A204.1 (cell line): ENCODE data around the gene NCR2.
A peak's percentile ranks its signal among the peaks of the same experiment; 100 is the strongest.
"Not testable (repeated sequence)": the region's sequence is repeated elsewhere in the genome, so short reads cannot be mapped to it uniquely, and the experiment has no call there.

ENCODE experiments used
- FAIRE-seq: peaks from 2 replicates; lab custom pipeline; 2012; peaks lifted over from hg19 to GRCh38; lab: Jason Lieb, UNC

NCR2 gene

DNA sequence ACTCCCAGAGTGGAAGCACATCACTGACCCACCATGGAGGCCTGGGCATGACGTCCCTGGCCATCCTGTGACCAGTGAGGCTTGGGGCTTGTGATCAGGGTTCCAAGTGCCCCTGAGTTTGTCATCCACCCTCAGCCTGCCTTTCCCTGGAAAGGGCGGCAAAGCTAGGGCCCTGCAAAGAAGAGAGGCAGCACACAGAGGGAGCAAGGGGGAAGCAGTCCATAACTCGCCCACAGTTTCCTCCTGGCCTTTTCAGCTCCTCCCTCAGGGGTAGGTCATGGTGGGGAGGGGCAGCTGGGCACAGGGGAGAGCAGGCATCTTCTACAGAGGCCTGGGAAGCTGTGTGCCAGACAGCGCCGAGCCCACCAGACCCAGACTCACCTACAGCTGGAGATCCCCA is at the start of gene NCR2:
Gene NCR2, plus strand, starts transcription at position 313 of the 400 bp plus-strand sequence. CDS start 269 bp downstream, outside the sequence.
- FAIRE-seq: no peak

DNA sequence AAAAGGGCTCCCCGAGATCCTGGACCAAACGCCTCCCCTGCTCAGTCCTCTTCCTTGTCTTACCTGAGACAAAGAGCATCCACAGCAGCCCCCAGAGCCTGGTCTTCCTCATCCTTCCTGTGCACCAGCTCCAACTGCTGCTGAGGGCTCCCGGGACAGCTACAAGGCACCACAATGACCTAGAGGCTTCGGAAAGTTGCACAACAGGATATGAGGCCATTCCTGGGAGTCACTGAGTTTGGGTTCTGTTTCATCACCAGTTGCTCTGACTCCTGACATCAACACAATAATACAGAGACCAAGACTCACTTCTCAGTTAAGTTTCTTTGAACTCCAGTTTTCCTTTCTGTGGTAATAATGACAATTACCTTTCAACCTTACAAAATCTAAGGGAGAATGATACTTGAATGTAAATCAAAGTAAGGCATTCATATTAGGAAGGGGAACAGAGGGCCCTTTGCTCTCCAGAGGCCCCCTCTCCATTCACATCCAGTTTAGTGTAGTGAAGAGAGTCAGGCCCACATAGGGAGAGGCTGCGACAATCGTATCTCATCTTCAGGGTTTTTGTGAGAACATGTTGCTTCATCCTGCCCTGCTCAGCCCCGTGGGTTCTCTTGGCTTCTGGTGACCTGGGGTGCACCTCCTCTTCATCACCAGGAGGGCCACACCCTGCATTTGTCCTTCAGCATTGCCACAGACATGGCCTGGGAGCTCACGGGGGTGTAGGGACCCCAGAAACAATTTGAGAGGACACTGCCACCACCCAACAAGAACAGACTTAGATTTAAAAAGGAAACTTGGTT is 48.7 kb upstream of the NCR2 start, which contains the start of gene TREM1:
Gene TREM1, minus strand, starts transcription at position 139 of the 803 bp plus-strand sequence. Its CDS starts 27 bp downstream, at position 112.
- no peak for FAIRE-seq

GRCh38 chr6:41288030-41288753 is 47.2 kb upstream of the NCR2 start:
- no peak for FAIRE-seq

DNA sequence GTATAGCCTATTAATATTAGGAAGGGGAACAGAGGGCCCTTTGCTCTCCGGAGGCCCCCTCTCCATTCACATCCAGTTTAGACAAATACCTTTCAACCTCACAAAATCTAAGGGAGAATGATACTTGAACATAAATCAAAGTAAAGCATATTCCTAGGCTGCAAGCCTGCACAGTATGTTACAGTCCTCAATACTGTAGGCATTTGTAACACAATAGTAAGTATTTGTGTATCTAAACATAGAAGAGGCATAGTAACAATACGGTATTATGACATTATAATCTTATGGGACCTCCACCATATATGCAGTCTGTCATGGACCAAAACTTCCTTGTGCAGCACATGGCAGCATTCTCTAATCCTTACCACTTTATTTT is 46.7 kb upstream of the NCR2 start:
- no peak for FAIRE-seq

- FAIRE-seq: no peak
Observed at GRCh38 chr6:41289815-41290214, 45.6 kb upstream of the NCR2 start.

DNA sequence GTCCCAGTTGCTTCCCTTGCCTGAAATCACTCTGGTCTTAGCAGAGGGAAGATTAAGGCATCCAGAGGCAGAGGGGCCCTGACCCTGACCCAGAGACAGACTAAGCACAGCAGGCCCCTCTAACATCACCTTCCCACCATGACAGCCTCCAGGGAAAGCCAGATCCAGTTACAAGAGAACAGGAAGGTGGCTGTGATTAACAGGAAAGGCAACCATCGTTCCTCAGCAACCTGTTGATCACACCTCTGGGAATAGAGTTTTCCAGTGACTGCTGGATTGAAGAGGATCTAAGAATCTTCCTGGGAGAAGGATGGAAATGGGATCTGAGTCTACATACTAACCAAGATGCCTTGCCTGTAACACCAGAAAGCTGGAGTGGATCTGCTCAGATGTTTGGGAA is 43.7 kb upstream of the NCR2 start:
- FAIRE-seq: no peak

- FAIRE-seq: no peak
Observed at GRCh38 chr6:41294214-41294872, 41.1 kb upstream of the NCR2 start.

DNA sequence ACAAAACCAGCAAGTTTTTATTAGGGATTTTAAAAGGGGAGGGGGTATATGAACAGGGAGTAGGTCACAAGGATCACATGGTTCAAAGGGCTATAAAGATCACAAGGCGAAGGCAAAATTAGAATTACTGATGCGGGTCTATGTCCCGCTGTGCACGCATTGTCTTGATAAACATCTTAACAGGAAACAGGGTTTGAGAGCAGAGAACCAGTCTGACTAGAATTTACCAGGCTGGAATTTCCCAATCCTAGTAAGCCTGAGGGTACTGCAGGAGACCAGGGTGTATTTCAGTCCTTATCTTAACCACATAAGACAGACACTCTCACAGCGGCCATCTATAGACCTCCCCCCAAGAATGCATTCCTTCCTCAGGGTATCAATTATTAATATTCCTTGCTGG is 38.2 kb upstream of the NCR2 start:
- FAIRE-seq: not testable (repeated sequence)

DNA sequence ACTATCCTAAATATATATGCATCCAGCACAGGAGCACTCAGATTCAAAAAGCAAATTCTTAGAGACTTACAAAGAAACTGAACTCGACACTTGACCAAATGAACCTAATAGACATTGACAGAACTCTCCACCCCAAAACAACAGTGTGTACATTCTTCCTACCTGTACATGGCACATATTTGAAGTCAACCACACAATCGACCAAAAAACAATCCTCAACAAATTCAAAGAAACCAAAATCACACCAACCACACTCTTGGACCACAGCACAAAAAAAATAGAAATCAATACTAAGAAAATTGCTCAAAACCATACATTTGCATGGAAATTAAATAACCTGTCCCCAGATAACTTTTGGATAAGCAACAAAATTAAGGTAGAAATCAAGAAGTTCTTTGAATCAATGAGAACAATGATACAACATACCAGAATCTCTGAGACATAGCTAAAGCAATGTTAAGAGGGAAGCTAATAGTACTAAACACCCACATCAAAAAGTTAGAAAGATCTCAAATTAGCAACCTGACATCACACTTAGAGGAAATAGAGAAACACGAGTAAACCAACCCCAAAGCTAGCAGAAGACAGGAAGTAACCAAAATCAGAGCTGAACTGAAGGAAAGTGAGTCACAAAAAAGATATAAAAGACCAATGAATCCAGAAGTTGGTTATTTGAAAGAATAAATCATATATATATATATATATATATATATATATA is 36.5 kb upstream of the NCR2 start:
- FAIRE-seq: no peak

DNA sequence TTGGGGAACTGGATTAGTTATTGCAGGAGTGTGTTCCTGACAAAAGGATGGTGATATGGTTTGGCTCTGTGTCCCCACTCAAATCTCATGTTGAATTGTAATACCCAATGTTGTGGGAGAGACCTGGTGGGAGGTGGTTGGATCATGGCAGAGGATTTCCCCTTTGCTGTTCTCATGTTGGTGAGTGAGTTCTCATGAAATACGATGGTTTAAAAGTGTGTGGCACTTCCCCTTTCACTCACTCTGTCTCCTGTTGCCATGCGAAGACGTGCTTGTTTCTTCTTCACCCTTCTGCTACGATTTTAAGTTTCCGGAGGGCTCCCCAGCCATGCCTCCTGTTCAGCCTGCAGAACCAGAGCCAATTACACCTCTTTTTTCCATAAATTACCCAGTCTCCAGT is 32.8 kb upstream of the NCR2 start:
- no peak for FAIRE-seq

DNA sequence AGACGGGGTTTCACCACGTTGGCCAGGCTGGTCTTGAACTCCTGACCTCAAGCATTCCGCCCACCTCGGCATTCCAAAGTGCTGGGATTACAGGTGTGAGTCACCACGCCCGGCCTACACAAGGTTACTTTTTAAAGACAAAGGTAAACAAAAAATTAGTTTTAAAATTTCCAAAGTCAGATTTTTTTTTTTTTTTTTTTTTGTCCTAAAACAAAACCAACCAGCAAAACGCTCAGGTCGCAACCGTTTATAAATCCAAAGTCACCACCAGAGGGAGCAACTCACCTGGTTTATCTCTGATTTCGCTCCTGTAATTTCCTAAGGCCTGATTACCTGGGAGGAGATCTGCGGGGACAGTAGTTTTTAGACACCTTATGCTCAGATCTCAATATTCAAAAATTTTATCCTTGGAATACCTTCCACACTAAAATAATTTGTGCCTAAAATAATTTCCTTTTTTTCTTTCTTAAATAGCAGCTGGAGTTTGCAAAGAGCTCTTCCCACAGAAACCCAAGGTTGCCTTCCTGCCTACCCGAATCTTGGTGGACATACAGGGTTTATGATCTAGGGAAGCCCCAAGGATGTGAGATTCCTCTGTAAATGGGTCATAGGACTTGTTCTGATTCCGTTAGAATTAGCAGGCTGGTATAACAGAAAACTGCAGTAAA is 29.1 kb upstream of the NCR2 start:
- peak; percentile 82 for FAIRE-seq

GRCh38 chr6:41315203-41315602 is 20.2 kb upstream of the NCR2 start:
- no peak for FAIRE-seq

DNA sequence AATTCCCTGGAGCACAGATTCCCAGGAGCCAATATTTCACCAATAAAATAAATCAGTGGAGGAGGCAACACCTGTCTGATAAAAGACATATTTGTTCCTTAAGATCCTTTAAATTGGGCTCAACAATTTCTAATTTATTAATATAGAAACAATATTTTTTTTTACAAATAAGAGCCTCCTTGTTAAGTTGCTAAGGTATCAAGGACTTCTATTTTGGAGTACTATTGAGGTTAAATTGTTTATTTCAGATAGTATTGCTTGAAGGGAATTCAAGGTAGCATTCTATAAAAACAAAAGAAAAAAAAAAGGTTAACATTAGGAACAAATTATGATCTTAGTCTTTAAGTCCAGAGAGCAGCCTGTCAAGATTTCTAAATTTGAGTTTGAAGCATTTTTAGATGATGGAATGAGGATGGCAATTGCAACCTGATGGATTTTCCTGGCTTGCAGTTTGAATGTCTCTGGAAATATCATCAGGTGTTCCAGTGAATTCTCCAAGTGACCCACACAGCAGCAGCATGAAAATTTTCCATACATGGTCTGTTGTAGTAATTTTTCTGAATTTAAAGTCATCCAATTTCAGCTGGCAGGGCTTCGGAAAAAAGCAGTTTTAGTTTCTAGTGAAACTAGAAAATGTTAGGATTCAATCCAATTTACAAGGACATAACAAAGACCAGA is 19.3 kb upstream of the NCR2 start:
- FAIRE-seq: no peak

GRCh38 chr6:41318261-41318653 is 17.2 kb upstream of the NCR2 start:
- no peak for FAIRE-seq

DNA sequence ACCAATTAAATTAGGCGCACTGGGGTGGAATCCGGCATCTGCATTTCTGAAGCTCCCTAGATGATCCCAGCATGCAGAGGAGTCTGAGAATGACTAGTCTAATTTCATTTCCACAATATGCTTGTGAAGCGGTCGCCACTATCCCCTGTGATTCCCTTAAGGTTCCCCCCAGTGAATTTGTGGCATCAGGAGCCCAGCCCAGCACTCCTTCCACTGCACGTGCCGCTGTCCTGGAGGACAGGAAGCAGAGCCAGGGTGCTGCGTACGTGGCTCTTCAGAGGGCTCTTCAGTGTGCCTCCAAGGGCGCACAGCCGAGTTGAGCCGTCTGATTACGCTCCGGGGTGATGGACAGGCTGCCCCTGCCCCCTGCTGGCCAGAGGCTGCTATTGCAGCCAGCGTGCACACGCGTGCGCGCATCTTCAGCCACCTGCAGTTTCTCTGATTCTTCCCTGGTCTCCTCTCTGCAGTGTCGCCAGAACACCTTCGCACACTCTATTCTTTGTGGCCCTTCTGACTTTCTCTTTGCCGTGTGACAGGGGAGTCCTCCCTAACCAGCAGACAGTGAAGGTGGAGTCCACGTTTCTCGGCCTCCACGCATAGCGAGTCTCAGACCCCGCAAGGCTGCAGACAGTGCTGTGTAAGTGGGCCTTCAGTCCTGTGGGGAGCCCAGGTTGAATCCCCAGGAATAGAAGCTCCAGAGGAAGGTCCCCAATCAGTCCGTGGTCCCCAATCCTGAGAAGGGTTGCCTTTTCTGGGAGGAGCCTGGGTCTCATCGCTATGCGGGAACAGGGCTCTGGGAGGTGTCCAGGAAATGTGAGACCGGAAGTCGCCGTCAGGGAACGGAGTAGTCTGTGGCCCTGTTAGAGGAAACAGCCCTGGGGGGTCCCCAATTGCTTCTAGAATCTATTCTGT is 16.5 kb upstream of the NCR2 start:
- no peak for FAIRE-seq

- no peak for FAIRE-seq
Observed at GRCh38 chr6:41321183-41321582, 14.2 kb upstream of the NCR2 start.

DNA sequence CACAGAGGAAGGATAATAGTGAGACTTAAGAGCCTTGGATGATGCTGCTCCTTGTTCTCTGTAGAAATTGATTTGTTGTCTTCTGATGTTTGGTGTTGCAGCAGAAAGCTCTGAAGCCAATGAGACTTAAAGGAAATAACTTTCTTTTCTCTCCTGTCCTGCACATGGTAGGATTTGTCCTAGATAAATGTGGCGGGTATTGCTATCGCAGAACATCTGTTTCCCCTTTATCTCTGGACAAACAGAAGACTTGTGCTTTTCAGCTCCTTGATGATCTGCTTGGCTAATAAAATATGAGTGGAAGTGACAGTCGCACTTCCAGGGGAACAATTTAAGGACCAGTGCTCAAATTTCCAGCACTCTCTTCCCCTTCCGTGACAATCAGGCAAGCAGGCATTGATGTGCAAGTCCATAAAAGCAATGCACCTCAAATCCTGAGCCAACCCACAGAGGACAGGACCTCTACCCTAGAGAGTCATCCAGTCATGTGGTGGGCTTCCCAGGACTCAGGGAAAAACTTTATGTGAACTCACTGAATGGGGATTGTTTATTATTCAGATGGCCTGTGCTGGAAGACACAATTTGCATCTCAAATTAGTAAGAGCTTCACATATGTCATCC is 9.9 kb upstream of the NCR2 start:
- no peak for FAIRE-seq

GRCh38 chr6:41326092-41326491 is 9.3 kb upstream of the NCR2 start:
- FAIRE-seq: no peak

- no peak for FAIRE-seq
Observed at GRCh38 chr6:41327177-41327576, 8.2 kb upstream of the NCR2 start.
